VCaP (cell line): Measurements from ENCODE around the gene TMEM191B.
"Not testable (repeated sequence)": the region's sequence is repeated elsewhere in the genome, so short reads cannot be mapped to it uniquely, and the experiment has no call there.

ENCODE experiments used
- H3K27ac ChIP-seq: fragments of 450-650 bp; 2 replicates; pipeline ENCODE4 v1.5.1; 2017

The TMEM191B gene

GRCh38 chr22:18558516-18558915 lies 30.9 kb downstream of the TMEM191B start:
- not testable (repeated sequence) for H3K27ac ChIP-seq

- not testable (repeated sequence) for H3K27ac ChIP-seq
These were observed 31.3 kb downstream of the TMEM191B start for GRCh38 chr22:18558939-18559338.

GRCh38 chr22:18560099-18560974 lies 32.7 kb downstream of the TMEM191B start:
- not testable (repeated sequence) for H3K27ac ChIP-seq

GRCh38 chr22:18570509-18571246 lies 43.1 kb downstream of the TMEM191B start:
- not testable (repeated sequence) for H3K27ac ChIP-seq

GRCh38 chr22:18573483-18574164 lies 46.0 kb downstream of the TMEM191B start:
- not testable (repeated sequence) for H3K27ac ChIP-seq

GRCh38 chr22:18574555-18574954 lies 47.0 kb downstream of the TMEM191B start:
- H3K27ac ChIP-seq, result not testable (repeated sequence)

- H3K27ac ChIP-seq, result not testable (repeated sequence)
These were observed 48.1 kb downstream of the TMEM191B start for GRCh38 chr22:18575686-18576085.

DNA sequence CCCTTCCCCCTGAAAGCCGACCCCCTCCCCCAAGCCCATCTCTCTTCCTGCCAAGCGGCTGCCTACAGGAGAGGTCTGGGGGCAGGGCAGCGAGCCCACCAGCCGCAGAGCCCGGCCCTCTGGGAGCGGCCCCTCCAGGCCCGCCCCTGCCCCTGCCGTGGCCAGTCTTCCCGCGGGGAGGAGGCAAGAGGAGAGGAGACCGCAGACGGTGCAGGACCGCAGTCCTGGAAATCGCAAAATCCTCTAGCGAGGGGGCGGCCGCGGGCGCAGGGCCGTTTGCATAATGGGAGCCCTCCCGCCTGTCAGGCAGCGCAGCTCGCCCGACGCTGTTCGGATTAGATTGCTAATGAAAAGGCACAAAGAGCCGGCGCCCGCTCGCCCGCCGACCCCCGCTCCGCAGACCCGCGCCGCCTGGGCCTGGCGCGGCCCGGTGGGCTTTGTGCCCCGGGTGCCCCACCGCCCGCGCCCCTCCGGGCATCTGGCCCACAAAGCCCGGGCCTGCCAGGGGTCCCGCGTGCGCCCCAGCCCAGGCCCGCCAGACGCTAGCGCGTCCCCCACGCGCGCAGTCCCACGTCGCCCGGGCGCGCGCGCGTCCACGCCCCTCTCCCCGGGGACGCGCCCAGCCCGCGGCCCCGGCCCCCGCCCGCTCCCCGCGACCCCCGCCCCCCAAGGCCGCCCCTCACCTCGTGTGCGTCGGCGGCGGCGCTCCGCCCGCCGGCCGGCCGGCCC lies 49.7 kb downstream of the TMEM191B start:
- not testable (repeated sequence) for H3K27ac ChIP-seq

- not testable (repeated sequence) for H3K27ac ChIP-seq
These were observed 50.2 kb downstream of the TMEM191B start for GRCh38 chr22:18577847-18578246.
